Midbrain (tissue), 1 donor: ENCODE results near the gene PTPRM.

ENCODE experiments used
- DNase-seq: peaks from one replicate; lab custom pipeline; 2025; lab: John Stamatoyannopoulos, UW

Gene PTPRM

GRCh38 chr18:7669361-7669760 lies 102.2 kb downstream of the PTPRM start:
- DNase-seq: no peak

- DNase-seq: no peak
Observed at GRCh38 chr18:7671105-7671504, 104.0 kb downstream of the PTPRM start.

- no peak for DNase-seq
Observed at GRCh38 chr18:7676253-7676873, 109.2 kb downstream of the PTPRM start.

GRCh38 chr18:7677001-7677400 lies 109.9 kb downstream of the PTPRM start:
- no peak for DNase-seq

- no peak for DNase-seq
Observed at GRCh38 chr18:7677424-7677823, 110.3 kb downstream of the PTPRM start.

- DNase-seq: no peak
Observed at GRCh38 chr18:7678389-7678788, 111.3 kb downstream of the PTPRM start.

- DNase-seq: no peak
Observed at GRCh38 chr18:7678801-7679200, 111.7 kb downstream of the PTPRM start.

GRCh38 chr18:7681298-7681697 lies 114.2 kb downstream of the PTPRM start:
- no peak for DNase-seq

- no peak for DNase-seq
Observed at GRCh38 chr18:7682321-7682720, 115.2 kb downstream of the PTPRM start.

- DNase-seq: no peak
Observed at GRCh38 chr18:7683753-7684152, 116.6 kb downstream of the PTPRM start.

- no peak for DNase-seq
Observed at GRCh38 chr18:7684357-7684756, 117.2 kb downstream of the PTPRM start.

- DNase-seq: no peak
Observed at GRCh38 chr18:7684966-7685365, 117.8 kb downstream of the PTPRM start.

- no peak for DNase-seq
Observed at GRCh38 chr18:7686278-7686677, 119.2 kb downstream of the PTPRM start.

GRCh38 chr18:7688580-7688979 lies 121.5 kb downstream of the PTPRM start:
- no peak for DNase-seq

GRCh38 chr18:7691206-7691605 lies 124.1 kb downstream of the PTPRM start:
- no peak for DNase-seq

GRCh38 chr18:7696780-7697179 lies 129.7 kb downstream of the PTPRM start:
- no peak for DNase-seq

- no peak for DNase-seq
Observed at GRCh38 chr18:7697306-7697705, 130.2 kb downstream of the PTPRM start.

- no peak for DNase-seq
Observed at GRCh38 chr18:7711495-7711894, 144.4 kb downstream of the PTPRM start.

GRCh38 chr18:7720395-7720794 lies 153.3 kb downstream of the PTPRM start:
- no peak for DNase-seq

- no peak for DNase-seq
Observed at GRCh38 chr18:7721532-7721931, 154.4 kb downstream of the PTPRM start.

GRCh38 chr18:7722955-7723354 lies 155.8 kb downstream of the PTPRM start:
- DNase-seq: no peak

GRCh38 chr18:7723558-7723957 lies 156.4 kb downstream of the PTPRM start:
- DNase-seq: no peak

GRCh38 chr18:7725473-7725872 lies 158.4 kb downstream of the PTPRM start:
- DNase-seq: no peak

- no peak for DNase-seq
Observed at GRCh38 chr18:7725897-7726296, 158.8 kb downstream of the PTPRM start.

- DNase-seq: no peak
Observed at GRCh38 chr18:7726522-7726921, 159.4 kb downstream of the PTPRM start.
